IMR-90 (cell line): ENCODE data around the gene ARMH3. TPM values are rescaled to one million over a fixed set of nuclear protein-coding genes. Genes with fewer than 3 reads are reported as not detected.

Experiments used
- ATAC-seq: fragments of 200-7000 bp; cut with Tn5 transposase; 2 replicates; pipeline ENCODE4 v1.9.1; 2020; ENCODE audit warnings: low read depth, mild to moderate bottlenecking, moderate library complexity
- BruUV-seq: library from RNA; stranded (reverse); fragments of 400-500 nt; replicated peaks from 2 replicates; lab custom pipeline; 2021; lab: Mats Ljungman, UMichigan
- CTCF ChIA-PET: fragments of 300-600 bp; formaldehyde crosslinking; extraction: SDS; loops from one replicate; lab custom pipeline; 2021; ENCODE audit warnings: antibody characterized with exemption; lab: Yijun Ruan, JAX
- POLR2A ChIA-PET: fragments of 300-600 bp; sonication (Branson Sonifier 250); formaldehyde crosslinking; loops from one replicate; lab custom pipeline; 2022; ENCODE audit warnings: antibody characterized with exemption; ENCODE audit not compliant: unreplicated experiment; lab: Charles Lee
- DNase-seq: peaks from one replicate; pipeline ENCODE4 v3.0.0; 2013
- H2AFZ ChIP-seq: replicated peaks from 2 replicates; pipeline ENCODE3; 2013; ENCODE audit warnings: low read length, mild to moderate bottlenecking; ENCODE audit not compliant: poor library complexity
- H2AK5ac ChIP-seq: 2 replicates; pipeline ENCODE4 v1.6.1; 2013; ENCODE audit warnings: low read depth, low read length, inconsistent platforms
- H2AK9ac ChIP-seq: replicated peaks from 2 replicates; pipeline ENCODE3; 2013; ENCODE audit warnings: mild to moderate bottlenecking, low read depth, low read length, moderate library complexity; ENCODE audit not compliant: poor library complexity
- H2BK120ac ChIP-seq: 2 replicates; pipeline ENCODE4 v1.6.1; 2013; ENCODE audit warnings: low read depth, low read length, inconsistent platforms
- H2BK15ac ChIP-seq: 3 replicates; pipeline ENCODE4 v1.6.1; 2013; ENCODE audit warnings: low read depth, low read length, inconsistent platforms
- H2BK20ac ChIP-seq: 2 replicates; pipeline ENCODE4 v1.6.1; 2013; ENCODE audit warnings: low read depth, mild to moderate bottlenecking, inconsistent platforms, low read length, moderate library complexity
- H2BK5ac ChIP-seq: 2 replicates; pipeline ENCODE4 v1.6.1; 2013; ENCODE audit warnings: mild to moderate bottlenecking, low read depth, low read length, inconsistent platforms; ENCODE audit not compliant: poor library complexity, severe bottlenecking
- H3K14ac ChIP-seq: replicated peaks from 2 replicates; pipeline ENCODE4 v1.6.1; 2013; ENCODE audit warnings: low read depth, low read length, inconsistent platforms
- H3K18ac ChIP-seq: 2 replicates; pipeline ENCODE4 v1.6.1; 2013; ENCODE audit warnings: low read depth, low read length, control low read depth
- H3K23ac ChIP-seq: 2 replicates; pipeline ENCODE4 v1.6.1; 2013; ENCODE audit warnings: low read depth, low read length, inconsistent platforms
- H3K27ac ChIP-seq: 2 replicates; pipeline ENCODE4 v1.5.1; 2013; ENCODE audit warnings: mild to moderate bottlenecking, control low read depth, low read length; ENCODE audit not compliant: insufficient read depth
- H3K27me3 ChIP-seq: 2 replicates; pipeline ENCODE4 v1.6.1; 2013; ENCODE audit warnings: low read length; ENCODE audit not compliant: control insufficient read depth, insufficient read depth
- H3K36me3 ChIP-seq: 2 replicates; pipeline ENCODE4 v1.6.1; 2013; ENCODE audit warnings: low read length, mixed read lengths; ENCODE audit not compliant: control insufficient read depth, insufficient read depth
- H3K4ac ChIP-seq: 2 replicates; pipeline ENCODE4 v1.6.1; 2013; ENCODE audit warnings: low read depth, low read length, inconsistent platforms
- H3K4me1 ChIP-seq: 2 replicates; pipeline ENCODE4 v1.6.1; 2013; ENCODE audit warnings: low read length, mixed read lengths; ENCODE audit not compliant: control insufficient read depth, insufficient read depth
- H3K4me2 ChIP-seq: 2 replicates; pipeline ENCODE4 v1.6.1; 2013; ENCODE audit warnings: low read depth, mild to moderate bottlenecking, control low read depth, low read length, moderate library complexity
- H3K4me3 ChIP-seq: 2 replicates; pipeline ENCODE4 v1.5.1; 2013; ENCODE audit warnings: low read depth, mild to moderate bottlenecking, control low read depth, low read length, moderate library complexity; ENCODE audit not compliant: insufficient read depth
- H3K56ac ChIP-seq: 2 replicates; pipeline ENCODE4 v1.6.1; 2013; ENCODE audit warnings: low read length, inconsistent platforms; ENCODE audit not compliant: insufficient read depth; ENCODE audit errors: extremely low read depth
- H3K79me1 ChIP-seq, 2 experiments: 2 replicates each; pipeline ENCODE4 v1.6.1; 2013; ENCODE audit warnings: low read length in 2 of 2, inconsistent platforms in 1 of 2, low read depth in 1 of 2
- H3K9ac ChIP-seq: 2 replicates; pipeline ENCODE4 v1.6.1; 2013; ENCODE audit warnings: low read depth, low read length, control low read depth
- H3K9me1 ChIP-seq: 2 replicates; pipeline ENCODE4 v1.6.1; 2013; ENCODE audit warnings: low read length, inconsistent platforms; ENCODE audit not compliant: insufficient read depth
- H3K9me3 ChIP-seq: 2 replicates; pipeline ENCODE4 v1.6.1; 2013; ENCODE audit warnings: low read length; ENCODE audit not compliant: control insufficient read depth, insufficient read depth
- H4K20me1 ChIP-seq: 2 replicates; pipeline ENCODE4 v1.6.1; 2013; ENCODE audit warnings: low read length, inconsistent platforms; ENCODE audit not compliant: insufficient read depth
- H4K5ac ChIP-seq: 2 replicates; pipeline ENCODE4 v1.6.1; 2013; ENCODE audit warnings: mild to moderate bottlenecking, low read depth, low read length, control low read depth
- H4K8ac ChIP-seq, 2 experiments: 2 replicates each; pipeline ENCODE4 v1.6.1; 2013; ENCODE audit warnings: low read depth in 2 of 2, low read length in 2 of 2, control low read depth in 1 of 2, inconsistent platforms in 1 of 2
- H4K91ac ChIP-seq: 2 replicates; pipeline ENCODE4 v1.6.1; 2013; ENCODE audit warnings: low read depth, low read length, inconsistent platforms; ENCODE audit not compliant: insufficient read depth
- BHLHE40 ChIP-seq: fragments of 150-350 bp; IDR thresholded peaks from 2 replicates; pipeline ENCODE4 v1.6.1; 2016; ENCODE audit warnings: mild to moderate bottlenecking, low read depth, low read length
- WGBS, 2 experiments: methylation state at CpG; one replicate each; pipeline versions ENCODE4 v1.1.5 to v1.1.7; 2013; ENCODE audit warnings: missing lambda C conversion rate in 2 of 2; ENCODE audit not compliant: insufficient read length in 1 of 2; ENCODE audit errors: extremely low coverage in 2 of 2; 5-methylcytosine and 5-hydroxymethylcytosine counted together
- dilution Hi-C: fragments of 300-500 bp; cut with HindIII; formaldehyde crosslinking; loops from one replicate; pipeline ENCODE4 v1.14.3; 2018; ENCODE audit warnings: low sequenced_read_pairs; ENCODE audit not compliant: unreplicated experiment
- in situ Hi-C: fragments of 300-500 bp; cut with MboI; formaldehyde crosslinking; loops from 3 replicates; pipeline ENCODE4 v1.14.3; 2019; ENCODE audit warnings: low sequenced_read_pairs, inconsistent platforms, mixed read lengths
- intact Hi-C: fragments of 100-400 bp; cut with micrococcal nuclease; formaldehyde crosslinking; loops from 2 replicates; pipeline ENCODE4 v1.10.0; 2022
- polyA plus RNA-seq, 3 experiments: library from polyadenylated mRNA; depleted of rRNA; stranded (reverse); fragments of >200 nt; gene quantifications; 2 replicates each; pipeline ENCODE4 v1.2.3, GENCODE V29; 2012; ENCODE audit warnings: low replicate concordance in 1 of 3
- total RNA-seq: library from RNA; depleted of rRNA; stranded (reverse); fragments of >200 nt; gene quantifications from 2 replicates; pipeline ENCODE4 v1.2.3, GENCODE V29; 2012

The ARMH3 gene
- total and polyA plus RNA-seq, 2 of the 4 experiments (the other 2 are of a cell fraction): 12.1 to 13.1 TPM

- ATAC-seq (no peak), DNase-seq (no peak)
- Histone ChIP-seq H4K8ac (no peak overlapping the region), H2AK9ac (no peak overlapping the region), H3K79me1 (peaks cover 3 to 6% of the 10 kb centered on the region in 2 experiments; a peak in 1 of 4 replicates), H3K9ac (no peak overlapping the region), H4K91ac (no peak overlapping the region), H2BK20ac (no peak overlapping the region), H2AFZ (no peak overlapping the region), H3K56ac (no peak overlapping the region), H2BK5ac (no peak overlapping the region), H2BK120ac (no peak overlapping the region), H3K4me1 (0 out of 2 replicates have a peak, but pooled peaks cover 2% of the 10 kb centered on the region), H4K5ac (no peak overlapping the region), H2AK5ac (no peak overlapping the region), H3K18ac (no peak overlapping the region), H3K9me3 (no peaks in the 10 kb centered on the region), H3K23ac (no peak overlapping the region), H3K36me3 (peaks cover 24% of the 10 kb centered on the region), H3K4me2 (no peak overlapping the region), H3K27me3 (no peaks in the 10 kb centered on the region), H3K14ac (no peak overlapping the region), H3K4ac (no peak overlapping the region), H2BK15ac (no peak overlapping the region), H3K4me3 (no peak overlapping the region), H4K20me1 (no peaks in the 10 kb centered on the region), H3K27ac (no peak overlapping the region), H3K9me1 (no peaks in the 10 kb centered on the region; the same call in 1 of the 2 replicates)
- no CpG with 5 or more reads among the region's 5 CpGs for WGBS, 2 experiments
- dilution Hi-C loops: no loop called here
- TF ChIP-seq BHLHE40: no peak
- CTCF ChIA-PET: no interaction called here
- no TSS peak for BruUV-seq
- in situ Hi-C loops: no loop called here
- POLR2A ChIA-PET: no interaction called here
- intact Hi-C loops: no loop called here
These were observed 62.2 kb downstream of the ARMH3 start for GRCh38 chr10:101993651-101994200.
